SK-N-SH treated with all-trans-retinoic acid at 6 μM for 48 hours (cell line): ENCODE data around the gene ZNF2.

Experiments
- ATAC-seq: fragments of 200-7000 bp; cut with Tn5 transposase; 3 replicates; pipeline ENCODE4 v1.9.1; 2020; ENCODE audit warnings: mild to moderate bottlenecking, moderate library complexity
- ARNTL ChIP-seq: fragments of 450-650 bp; formaldehyde crosslinking; IDR thresholded peaks from 2 replicates; pipeline ENCODE4 v1.5.0; 2020; ENCODE audit warnings: low read depth, mild to moderate bottlenecking, moderate library complexity, borderline replicate concordance
- BACH2 ChIP-seq: fragments of 250-450 bp; sonication (Bioruptor Pico); IDR thresholded peaks from 2 replicates; pipeline ENCODE4 v1.9.0; 2021; ENCODE audit warnings: mild to moderate bottlenecking, borderline replicate concordance
- CSDC2 ChIP-seq: fragments of 250-450 bp; sonication (Bioruptor Pico); IDR thresholded peaks from 2 replicates; pipeline ENCODE4 v1.5.0; 2020; ENCODE audit warnings: mild to moderate bottlenecking, moderate library complexity
- ESRRG ChIP-seq: fragments of 250-450 bp; sonication (Bioruptor Pico); IDR thresholded peaks from 2 replicates; pipeline ENCODE4 v1.6.1; 2021; ENCODE audit warnings: mild to moderate bottlenecking
- GLIS3 ChIP-seq: fragments of 250-450 bp; sonication (Bioruptor Pico); IDR thresholded peaks from 2 replicates; pipeline ENCODE4 v1.5.0; 2020; ENCODE audit warnings: mild to moderate bottlenecking, moderate library complexity
- ISL1 ChIP-seq: fragments of 250-450 bp; sonication (Bioruptor Pico); IDR thresholded peaks from 2 replicates; pipeline ENCODE4 v2.1.2; 2022; ENCODE audit warnings: mild to moderate bottlenecking, moderate library complexity
- OSR1 ChIP-seq: fragments of 250-450 bp; sonication (Bioruptor Pico); IDR thresholded peaks from 2 replicates; pipeline ENCODE4 v1.8.0; 2022; ENCODE audit warnings: moderate library complexity, mild to moderate bottlenecking, inconsistent platforms
- PPARA ChIP-seq: fragments of 250-450 bp; sonication (Bioruptor Pico); IDR thresholded peaks from 2 replicates; pipeline ENCODE4 v1.5.0; 2020; ENCODE audit warnings: mild to moderate bottlenecking, borderline replicate concordance
- SNAI2 ChIP-seq: fragments of 250-450 bp; sonication (Bioruptor Pico); IDR thresholded peaks from 2 replicates; pipeline ENCODE4 v1.5.0; 2020; ENCODE audit warnings: mild to moderate bottlenecking, moderate library complexity
- TCF4 ChIP-seq: fragments of 250-450 bp; sonication (Bioruptor Pico); IDR thresholded peaks from 2 replicates; pipeline ENCODE4 v1.8.0; 2021; ENCODE audit warnings: mild to moderate bottlenecking, moderate library complexity, borderline replicate concordance
- ZC3H10 ChIP-seq: fragments of 250-450 bp; sonication (Bioruptor Pico); IDR thresholded peaks from 2 replicates; pipeline ENCODE4 v1.5.1; 2021; ENCODE audit warnings: mild to moderate bottlenecking, moderate library complexity
- ZFP3 ChIP-seq: fragments of 250-450 bp; sonication (Bioruptor Pico); IDR thresholded peaks from 2 replicates; pipeline ENCODE4 v1.5.0; 2020; ENCODE audit warnings: mild to moderate bottlenecking, moderate library complexity
- ZFP30 ChIP-seq: fragments of 450-650 bp; formaldehyde crosslinking; IDR thresholded peaks from 2 replicates; pipeline ENCODE4 v1.5.0; 2022; ENCODE audit warnings: mild to moderate bottlenecking, moderate library complexity
- ZNF565 ChIP-seq: fragments of 450-650 bp; formaldehyde crosslinking; conservative IDR thresholded peaks from 2 replicates; pipeline ENCODE4 v1.5.0; 2020; ENCODE audit warnings: low read depth, mild to moderate bottlenecking, moderate library complexity
- ZNF70 ChIP-seq: fragments of 450-650 bp; formaldehyde crosslinking; IDR thresholded peaks from 2 replicates; pipeline ENCODE4 v1.5.0; 2020; ENCODE audit warnings: mild to moderate bottlenecking, moderate library complexity
- ZNF8 ChIP-seq: fragments of 450-650 bp; formaldehyde crosslinking; IDR thresholded peaks from 2 replicates; pipeline ENCODE4 v1.5.0; 2020; ENCODE audit warnings: mild to moderate bottlenecking, moderate library complexity
- TF ChIP-seq, protein P1 (sequence below): fragments of 250-450 bp; sonication (Bioruptor Pico); IDR thresholded peaks from 2 replicates; pipeline ENCODE4 v1.5.1; 2020; ENCODE audit warnings: low read depth, mild to moderate bottlenecking, moderate library complexity
- TF ChIP-seq, protein P2 (sequence below): fragments of 250-450 bp; sonication (Bioruptor Pico); IDR thresholded peaks from 2 replicates; pipeline ENCODE4 v1.8.0; 2020; ENCODE audit warnings: mild to moderate bottlenecking, moderate library complexity, borderline replicate concordance
- TF ChIP-seq, protein P3 (sequence below): fragments of 250-450 bp; sonication (Bioruptor Pico); IDR thresholded peaks from 2 replicates; pipeline ENCODE4 v1.5.0; 2020; ENCODE audit warnings: mild to moderate bottlenecking, moderate library complexity
- TF ChIP-seq, protein P4 (sequence below): fragments of 250-450 bp; sonication (Bioruptor Pico); IDR thresholded peaks from 2 replicates; pipeline ENCODE4 v1.5.1; 2021; ENCODE audit warnings: mild to moderate bottlenecking, moderate library complexity
- TF ChIP-seq, protein P5 (sequence below): fragments of 250-450 bp; sonication (Bioruptor Pico); IDR thresholded peaks from 2 replicates; pipeline ENCODE4 v1.8.0; 2021; ENCODE audit warnings: low read depth, mild to moderate bottlenecking, moderate library complexity, borderline replicate concordance

ZNF2 gene

DNA sequence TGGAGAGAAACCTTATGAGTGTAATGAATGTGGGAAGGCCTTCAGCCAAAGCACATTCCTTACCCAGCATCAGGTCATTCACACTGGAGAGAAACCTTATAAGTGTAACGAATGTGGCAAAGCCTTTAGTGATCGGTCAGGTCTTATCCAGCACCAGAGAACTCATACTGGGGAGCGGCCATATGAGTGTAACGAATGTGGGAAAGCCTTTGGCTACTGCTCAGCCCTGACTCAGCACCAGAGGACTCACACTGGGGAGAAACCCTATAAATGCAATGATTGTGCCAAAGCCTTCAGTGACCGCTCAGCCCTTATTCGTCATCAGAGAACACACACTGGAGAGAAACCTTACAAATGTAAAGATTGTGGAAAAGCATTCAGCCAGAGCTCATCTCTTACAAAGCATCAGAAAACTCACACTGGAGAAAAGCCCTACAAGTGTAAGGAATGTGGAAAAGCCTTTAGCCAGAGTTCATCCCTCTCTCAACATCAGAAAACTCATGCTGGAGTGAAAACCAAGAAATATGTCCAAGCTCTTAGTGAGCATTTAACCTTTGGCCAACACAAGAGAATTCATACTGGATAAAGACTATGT, 49.5 kb downstream of the ZNF2 start:
- TF ChIP-seq ZFP3 (no peak), GLIS3 (no peak), ARNTL (no peak), ZNF565 (CRISPR knock-in tag) (no peak), ZNF70 (CRISPR knock-in tag) (no peak), PPARA (CRISPR knock-in tag) (no peak), BACH2 (CRISPR knock-in tag) (no peak), CSDC2 (no peak), ESRRG (CRISPR knock-in tag) (no peak), ZNF8 (CRISPR knock-in tag) (no peak)
- TF ChIP-seq, protein P1, sequence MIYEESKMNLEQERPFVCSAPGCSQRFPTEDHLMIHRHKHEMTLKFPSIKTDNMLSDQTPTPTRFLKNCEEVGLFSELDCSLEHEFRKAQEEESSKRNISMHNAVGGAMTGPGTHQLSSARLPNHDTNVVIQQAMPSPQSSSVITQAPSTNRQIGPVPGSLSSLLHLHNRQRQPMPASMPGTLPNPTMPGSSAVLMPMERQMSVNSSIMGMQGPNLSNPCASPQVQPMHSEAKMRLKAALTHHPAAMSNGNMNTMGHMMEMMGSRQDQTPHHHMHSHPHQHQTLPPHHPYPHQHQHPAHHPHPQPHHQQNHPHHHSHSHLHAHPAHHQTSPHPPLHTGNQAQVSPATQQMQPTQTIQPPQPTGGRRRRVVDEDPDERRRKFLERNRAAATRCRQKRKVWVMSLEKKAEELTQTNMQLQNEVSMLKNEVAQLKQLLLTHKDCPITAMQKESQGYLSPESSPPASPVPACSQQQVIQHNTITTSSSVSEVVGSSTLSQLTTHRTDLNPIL: no peak
- ATAC-seq: no peak

DNA sequence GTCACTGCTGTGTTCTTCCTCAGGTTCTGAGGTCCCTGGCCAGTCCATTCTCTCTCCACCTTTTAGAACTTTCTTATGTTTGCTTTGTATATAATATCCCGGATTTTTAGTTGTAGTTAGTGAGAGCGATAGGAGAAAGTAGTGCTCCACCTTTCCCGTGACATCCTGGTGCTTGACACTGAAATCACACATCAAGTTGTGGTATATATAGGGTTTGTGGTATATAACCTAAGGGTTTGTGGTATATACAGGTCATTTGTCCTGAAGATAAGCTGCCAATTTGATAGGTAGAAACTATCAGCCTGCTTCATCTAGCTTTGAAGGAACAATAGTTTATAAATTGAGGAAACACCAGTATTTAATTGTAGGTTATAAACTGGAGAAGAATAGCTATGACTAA, 54.8 kb downstream of the ZNF2 start:
- TF ChIP-seq, protein P2, sequence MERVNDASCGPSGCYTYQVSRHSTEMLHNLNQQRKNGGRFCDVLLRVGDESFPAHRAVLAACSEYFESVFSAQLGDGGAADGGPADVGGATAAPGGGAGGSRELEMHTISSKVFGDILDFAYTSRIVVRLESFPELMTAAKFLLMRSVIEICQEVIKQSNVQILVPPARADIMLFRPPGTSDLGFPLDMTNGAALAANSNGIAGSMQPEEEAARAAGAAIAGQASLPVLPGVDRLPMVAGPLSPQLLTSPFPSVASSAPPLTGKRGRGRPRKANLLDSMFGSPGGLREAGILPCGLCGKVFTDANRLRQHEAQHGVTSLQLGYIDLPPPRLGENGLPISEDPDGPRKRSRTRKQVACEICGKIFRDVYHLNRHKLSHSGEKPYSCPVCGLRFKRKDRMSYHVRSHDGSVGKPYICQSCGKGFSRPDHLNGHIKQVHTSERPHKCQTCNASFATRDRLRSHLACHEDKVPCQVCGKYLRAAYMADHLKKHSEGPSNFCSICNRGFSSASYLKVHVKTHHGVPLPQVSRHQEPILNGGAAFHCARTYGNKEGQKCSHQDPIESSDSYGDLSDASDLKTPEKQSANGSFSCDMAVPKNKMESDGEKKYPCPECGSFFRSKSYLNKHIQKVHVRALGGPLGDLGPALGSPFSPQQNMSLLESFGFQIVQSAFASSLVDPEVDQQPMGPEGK (CRISPR knock-in tag): no peak
- no peak for TF ChIP-seq BACH2 (CRISPR knock-in tag)
- no peak for TF ChIP-seq ISL1 (CRISPR knock-in tag)
- no peak for TF ChIP-seq TCF4
- no peak for TF ChIP-seq ZNF565 (CRISPR knock-in tag)
- TF ChIP-seq GLIS3: no peak
- TF ChIP-seq, protein P3, sequence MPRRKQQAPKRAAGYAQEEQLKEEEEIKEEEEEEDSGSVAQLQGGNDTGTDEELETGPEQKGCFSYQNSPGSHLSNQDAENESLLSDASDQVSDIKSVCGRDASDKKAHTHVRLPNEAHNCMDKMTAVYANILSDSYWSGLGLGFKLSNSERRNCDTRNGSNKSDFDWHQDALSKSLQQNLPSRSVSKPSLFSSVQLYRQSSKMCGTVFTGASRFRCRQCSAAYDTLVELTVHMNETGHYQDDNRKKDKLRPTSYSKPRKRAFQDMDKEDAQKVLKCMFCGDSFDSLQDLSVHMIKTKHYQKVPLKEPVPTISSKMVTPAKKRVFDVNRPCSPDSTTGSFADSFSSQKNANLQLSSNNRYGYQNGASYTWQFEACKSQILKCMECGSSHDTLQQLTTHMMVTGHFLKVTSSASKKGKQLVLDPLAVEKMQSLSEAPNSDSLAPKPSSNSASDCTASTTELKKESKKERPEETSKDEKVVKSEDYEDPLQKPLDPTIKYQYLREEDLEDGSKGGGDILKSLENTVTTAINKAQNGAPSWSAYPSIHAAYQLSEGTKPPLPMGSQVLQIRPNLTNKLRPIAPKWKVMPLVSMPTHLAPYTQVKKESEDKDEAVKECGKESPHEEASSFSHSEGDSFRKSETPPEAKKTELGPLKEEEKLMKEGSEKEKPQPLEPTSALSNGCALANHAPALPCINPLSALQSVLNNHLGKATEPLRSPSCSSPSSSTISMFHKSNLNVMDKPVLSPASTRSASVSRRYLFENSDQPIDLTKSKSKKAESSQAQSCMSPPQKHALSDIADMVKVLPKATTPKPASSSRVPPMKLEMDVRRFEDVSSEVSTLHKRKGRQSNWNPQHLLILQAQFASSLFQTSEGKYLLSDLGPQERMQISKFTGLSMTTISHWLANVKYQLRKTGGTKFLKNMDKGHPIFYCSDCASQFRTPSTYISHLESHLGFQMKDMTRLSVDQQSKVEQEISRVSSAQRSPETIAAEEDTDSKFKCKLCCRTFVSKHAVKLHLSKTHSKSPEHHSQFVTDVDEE (CRISPR knock-in tag): no peak
- no peak for TF ChIP-seq ZNF70 (CRISPR knock-in tag)
- no peak for TF ChIP-seq ZNF8 (CRISPR knock-in tag)
- TF ChIP-seq PPARA (CRISPR knock-in tag): no peak
- TF ChIP-seq, protein P4, sequence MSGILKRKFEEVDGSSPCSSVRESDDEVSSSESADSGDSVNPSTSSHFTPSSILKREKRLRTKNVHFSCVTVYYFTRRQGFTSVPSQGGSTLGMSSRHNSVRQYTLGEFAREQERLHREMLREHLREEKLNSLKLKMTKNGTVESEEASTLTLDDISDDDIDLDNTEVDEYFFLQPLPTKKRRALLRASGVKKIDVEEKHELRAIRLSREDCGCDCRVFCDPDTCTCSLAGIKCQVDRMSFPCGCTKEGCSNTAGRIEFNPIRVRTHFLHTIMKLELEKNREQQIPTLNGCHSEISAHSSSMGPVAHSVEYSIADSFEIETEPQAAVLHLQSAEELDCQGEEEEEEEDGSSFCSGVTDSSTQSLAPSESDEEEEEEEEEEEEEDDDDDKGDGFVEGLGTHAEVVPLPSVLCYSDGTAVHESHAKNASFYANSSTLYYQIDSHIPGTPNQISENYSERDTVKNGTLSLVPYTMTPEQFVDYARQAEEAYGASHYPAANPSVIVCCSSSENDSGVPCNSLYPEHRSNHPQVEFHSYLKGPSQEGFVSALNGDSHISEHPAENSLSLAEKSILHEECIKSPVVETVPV: no peak
- no peak for TF ChIP-seq OSR1 (CRISPR knock-in tag)
- no peak for TF ChIP-seq ZC3H10
- TF ChIP-seq CSDC2: no peak
- TF ChIP-seq, protein P5, sequence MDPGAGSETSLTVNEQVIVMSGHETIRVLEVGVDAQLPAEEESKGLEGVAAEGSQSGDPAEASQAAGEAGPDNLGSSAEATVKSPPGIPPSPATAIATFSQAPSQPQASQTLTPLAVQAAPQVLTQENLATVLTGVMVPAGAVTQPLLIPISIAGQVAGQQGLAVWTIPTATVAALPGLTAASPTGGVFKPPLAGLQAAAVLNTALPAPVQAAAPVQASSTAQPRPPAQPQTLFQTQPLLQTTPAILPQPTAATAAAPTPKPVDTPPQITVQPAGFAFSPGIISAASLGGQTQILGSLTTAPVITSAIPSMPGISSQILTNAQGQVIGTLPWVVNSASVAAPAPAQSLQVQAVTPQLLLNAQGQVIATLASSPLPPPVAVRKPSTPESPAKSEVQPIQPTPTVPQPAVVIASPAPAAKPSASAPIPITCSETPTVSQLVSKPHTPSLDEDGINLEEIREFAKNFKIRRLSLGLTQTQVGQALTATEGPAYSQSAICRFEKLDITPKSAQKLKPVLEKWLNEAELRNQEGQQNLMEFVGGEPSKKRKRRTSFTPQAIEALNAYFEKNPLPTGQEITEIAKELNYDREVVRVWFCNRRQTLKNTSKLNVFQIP (CRISPR knock-in tag): no peak
- TF ChIP-seq ZFP30 (CRISPR knock-in tag): no peak
- no peak for TF ChIP-seq SNAI2 (CRISPR knock-in tag)
- no peak for TF ChIP-seq ZFP3
- no peak for TF ChIP-seq ESRRG (CRISPR knock-in tag)
- TF ChIP-seq, protein P1: no peak
- TF ChIP-seq, all 23 proteins: peak for 0
- ATAC-seq: no peak
